ENCODE results near the gene SRMS. TPM values are rescaled to one million over a fixed set of nuclear protein-coding genes. Genes with fewer than 3 reads are reported as not detected.

The SRMS gene
- total and polyA plus RNA-seq, 2 of the 13 experiments (the other 11 are each of a cell fraction or from before 2014, with no cell fraction given) = not detected

- TF ChIP-seq ZNF543 (CRISPR knock-in tag; IDR thresholded peaks at IDR 0.05) = peak; percentile 19; the same call in 1 of the 2 replicates
- no peak for TF ChIP-seq ZNF605 (CRISPR knock-in tag; IDR thresholded peaks at IDR 0.05)
- TF ChIP-seq, protein P1, sequence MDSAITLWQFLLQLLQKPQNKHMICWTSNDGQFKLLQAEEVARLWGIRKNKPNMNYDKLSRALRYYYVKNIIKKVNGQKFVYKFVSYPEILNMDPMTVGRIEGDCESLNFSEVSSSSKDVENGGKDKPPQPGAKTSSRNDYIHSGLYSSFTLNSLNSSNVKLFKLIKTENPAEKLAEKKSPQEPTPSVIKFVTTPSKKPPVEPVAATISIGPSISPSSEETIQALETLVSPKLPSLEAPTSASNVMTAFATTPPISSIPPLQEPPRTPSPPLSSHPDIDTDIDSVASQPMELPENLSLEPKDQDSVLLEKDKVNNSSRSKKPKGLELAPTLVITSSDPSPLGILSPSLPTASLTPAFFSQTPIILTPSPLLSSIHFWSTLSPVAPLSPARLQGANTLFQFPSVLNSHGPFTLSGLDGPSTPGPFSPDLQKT (CRISPR knock-in tag; IDR thresholded peaks at IDR 0.05; ENCODE audit: borderline replicate concordance) = no peak
- no peak for TF ChIP-seq HMGXB3 (CRISPR knock-in tag; IDR thresholded peaks at IDR 0.05; ENCODE audit: borderline replicate concordance)
- peak; percentile 39; the same call in 1 of the 2 replicates for TF ChIP-seq REPIN1 (CRISPR knock-in tag; IDR thresholded peaks at IDR 0.05; ENCODE audit: borderline replicate concordance, low read depth)
- TF ChIP-seq SMC3 (IDR thresholded peaks at IDR 0.05; ENCODE audit: low read length) = no peak
- TF ChIP-seq THAP11 (CRISPR knock-in tag; IDR thresholded peaks at IDR 0.05) = 0 out of 2 replicates have a peak, but pooled peaks have one; percentile 45
- TF ChIP-seq TSC22D2 (CRISPR knock-in tag; IDR thresholded peaks at IDR 0.05; ENCODE audit: borderline replicate concordance) = 0 out of 2 replicates have a peak, but pooled peaks have one; percentile 68
- TF ChIP-seq TMF1 (CRISPR knock-in tag; IDR thresholded peaks at IDR 0.05; ENCODE audit: low read depth) = 0 out of 2 replicates have a peak, but pooled peaks have one; percentile 42
- no peak for TF ChIP-seq MEF2D (CRISPR knock-in tag; IDR thresholded peaks at IDR 0.05)
- TF ChIP-seq ARNT2 (CRISPR knock-in tag; IDR thresholded peaks at IDR 0.05; ENCODE audit: low read depth) = no peak
- no peak for TF ChIP-seq NFE2L1 (CRISPR knock-in tag; IDR thresholded peaks at IDR 0.05; ENCODE audit: borderline replicate concordance)
- TF ChIP-seq, protein P2, sequence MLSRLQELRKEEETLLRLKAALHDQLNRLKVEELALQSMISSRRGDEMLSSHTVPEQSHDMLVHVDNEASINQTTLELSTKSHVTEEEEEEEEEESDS (CRISPR knock-in tag; IDR thresholded peaks at IDR 0.05; ENCODE audit: borderline replicate concordance) = peak; percentile 55; the same call in 1 of the 2 replicates
- peak; percentile 97 for TF ChIP-seq NRL (CRISPR knock-in tag; IDR thresholded peaks at IDR 0.05; ENCODE audit: borderline replicate concordance)
- TF ChIP-seq POLR2AphosphoS5 (IDR thresholded peaks at IDR 0.05; ENCODE audit: low read depth, low read length) = peak; percentile 69
- no peak for TF ChIP-seq ZNF17 (CRISPR knock-in tag; IDR thresholded peaks at IDR 0.05)
- 0 out of 2 replicates have a peak, but pooled peaks have one; percentile 18 for TF ChIP-seq AHR (CRISPR knock-in tag; IDR thresholded peaks at IDR 0.05)
- peak; percentile 37; the same call in 1 of the 2 replicates for TF ChIP-seq ZNF367 (CRISPR knock-in tag; IDR thresholded peaks at IDR 0.05; ENCODE audit: borderline replicate concordance)
- TF ChIP-seq ZSCAN21 (CRISPR knock-in tag; IDR thresholded peaks at IDR 0.05; ENCODE audit: borderline replicate concordance) = 0 out of 2 replicates have a peak, but pooled peaks have one; percentile 24
- no peak for TF ChIP-seq KLF11 (CRISPR knock-in tag; IDR thresholded peaks at IDR 0.05)
- peak; percentile 72; the same call in 1 of the 2 replicates for TF ChIP-seq YEATS4 (CRISPR knock-in tag; IDR thresholded peaks at IDR 0.05; ENCODE audit: borderline replicate concordance)
- peak; percentile 37 for TF ChIP-seq AGO1 (IDR thresholded peaks at IDR 0.05; ENCODE audit: low read depth, low read length, poor library complexity, severe bottlenecking)
- 0 out of 2 replicates have a peak, but pooled peaks have one; percentile 55 for TF ChIP-seq ZNF616 (CRISPR knock-in tag; IDR thresholded peaks at IDR 0.05; ENCODE audit: low read depth)
- TF ChIP-seq SOX13 (IDR thresholded peaks at IDR 0.05) = no peak
- peak in 1 of 2 experiments; percentile 30; a peak in 1 of 4 replicates for TF ChIP-seq SOX13 (CRISPR knock-in tag; conservative IDR thresholded peaks at IDR 0.05 in 1 of 2, IDR thresholded peaks at IDR 0.05 in 1 of 2)
These were observed 26.7 kb upstream of the SRMS start, which contains the start of gene HELZ2 (continued) for GRCh38 chr20:63574156-63574828.
